Lower lobe of right lung (tissue), 2 donors: ENCODE data around the gene GPC4. TPM values are rescaled to one million over a fixed set of nuclear protein-coding genes. Genes with fewer than 3 reads are reported as not detected.

Source experiments
- ATAC-seq, 2 donors: fragments of 200-7000 bp; cut with Tn5 transposase; one replicate each; pipeline ENCODE4 v1.9.1; 2020 to 2022; ENCODE audit warnings: mild to moderate bottlenecking in 2 of 2, moderate library complexity in 2 of 2
- DNase-seq: peaks from one replicate; pipeline ENCODE4 v3.0.0-alpha.2; 2020
- H3K27ac ChIP-seq: fragments of 200-600 bp; one replicate; pipeline ENCODE4 v1.8.0; 2022
- H3K27me3 ChIP-seq: fragments of 200-600 bp; one replicate; pipeline ENCODE4 v1.8.0; 2022; ENCODE audit warnings: low read depth
- H3K36me3 ChIP-seq: fragments of 200-600 bp; one replicate; pipeline ENCODE4 v1.8.0; 2022; ENCODE audit warnings: mild to moderate bottlenecking
- H3K4me1 ChIP-seq: fragments of 200-600 bp; one replicate; pipeline ENCODE4 v1.8.0; 2022
- H3K4me3 ChIP-seq: fragments of 200-600 bp; one replicate; pipeline ENCODE4 v1.8.0; 2022; ENCODE audit warnings: mild to moderate bottlenecking
- H3K9me3 ChIP-seq: fragments of 200-600 bp; one replicate; pipeline ENCODE4 v1.8.0; 2022
- intact Hi-C: fragments of 100-400 bp; cut with DNase I; formaldehyde crosslinking; loops from one replicate; pipeline ENCODE4 v1.11.0; 2022
- total RNA-seq: library from RNA; stranded (reverse); fragmentation: NEBNext Ultra II Directional; extraction: Animal tissue kit (Norgen Biotek cat#: 25700); gene quantifications from one replicate; pipeline ENCODE4 v1.2.1, GENCODE V29; 2021
- TF ChIP-seq, protein P1 (sequence below): fragments of 200-600 bp; IDR thresholded peaks from one replicate; pipeline ENCODE4 v1.8.0; 2022; ENCODE audit warnings: antibody characterized with exemption, mild to moderate bottlenecking
- donor health status: DM: no; HTN: yes; CAD: no; lungs with severe emphysema.

GPC4 gene
- total RNA-seq, 1 donor from 2014 or later = 41.9 TPM

DNA sequence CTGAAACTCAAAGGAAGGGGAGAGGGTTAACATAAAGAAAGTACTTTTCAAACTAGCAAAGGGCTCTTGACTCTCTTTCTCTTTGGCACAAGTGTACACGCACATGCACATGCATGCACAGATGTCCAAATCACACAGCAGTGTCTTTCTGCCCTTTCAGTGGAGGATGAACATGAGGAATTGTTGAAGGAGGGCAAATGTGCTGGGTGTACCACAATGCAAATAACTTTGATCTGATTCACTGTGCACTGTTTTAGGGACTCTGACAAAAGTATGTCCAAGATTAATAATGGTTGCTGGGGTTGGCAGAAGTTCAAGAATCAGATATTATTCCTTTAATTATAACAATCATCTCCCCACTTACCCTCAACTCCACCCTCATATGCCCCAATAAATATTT is 93.8 kb downstream of the GPC4 start:
- Histone ChIP-seq H3K4me3 (no peak overlapping the region), H3K27me3 (no peaks in the 10 kb centered on the region), H3K27ac (no peak overlapping the region), H3K36me3 (no peaks in the 10 kb centered on the region), H3K4me1 (no peaks in the 10 kb centered on the region), H3K9me3 (no peaks in the 10 kb centered on the region)
- intact Hi-C loops = no loop called here
- TF ChIP-seq, protein P1, sequence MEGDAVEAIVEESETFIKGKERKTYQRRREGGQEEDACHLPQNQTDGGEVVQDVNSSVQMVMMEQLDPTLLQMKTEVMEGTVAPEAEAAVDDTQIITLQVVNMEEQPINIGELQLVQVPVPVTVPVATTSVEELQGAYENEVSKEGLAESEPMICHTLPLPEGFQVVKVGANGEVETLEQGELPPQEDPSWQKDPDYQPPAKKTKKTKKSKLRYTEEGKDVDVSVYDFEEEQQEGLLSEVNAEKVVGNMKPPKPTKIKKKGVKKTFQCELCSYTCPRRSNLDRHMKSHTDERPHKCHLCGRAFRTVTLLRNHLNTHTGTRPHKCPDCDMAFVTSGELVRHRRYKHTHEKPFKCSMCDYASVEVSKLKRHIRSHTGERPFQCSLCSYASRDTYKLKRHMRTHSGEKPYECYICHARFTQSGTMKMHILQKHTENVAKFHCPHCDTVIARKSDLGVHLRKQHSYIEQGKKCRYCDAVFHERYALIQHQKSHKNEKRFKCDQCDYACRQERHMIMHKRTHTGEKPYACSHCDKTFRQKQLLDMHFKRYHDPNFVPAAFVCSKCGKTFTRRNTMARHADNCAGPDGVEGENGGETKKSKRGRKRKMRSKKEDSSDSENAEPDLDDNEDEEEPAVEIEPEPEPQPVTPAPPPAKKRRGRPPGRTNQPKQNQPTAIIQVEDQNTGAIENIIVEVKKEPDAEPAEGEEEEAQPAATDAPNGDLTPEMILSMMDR = no peak
- no peak for DNase-seq
- ATAC-seq = no peak

DNA sequence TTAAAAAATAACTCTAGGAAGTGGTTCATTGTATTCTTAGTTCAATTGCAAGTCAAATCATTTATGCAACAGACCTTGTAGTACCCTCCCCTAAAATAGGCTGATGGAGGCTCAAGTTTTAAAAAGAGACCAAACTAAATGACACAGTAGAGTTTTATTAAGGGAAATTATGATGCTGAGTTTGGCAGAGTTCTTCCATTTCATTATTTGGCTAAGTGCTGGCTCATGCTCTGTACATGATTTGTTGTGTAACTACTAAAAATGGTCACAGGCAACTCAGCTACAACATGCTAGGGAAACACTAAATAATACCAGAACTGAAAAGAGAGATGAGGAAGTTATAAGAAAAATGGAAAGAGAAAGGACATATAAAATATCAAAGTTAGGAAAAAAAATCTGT is 101.0 kb downstream of the GPC4 start:
- intact Hi-C loops = no loop called here
- no peak overlapping the region for H3K27ac ChIP-seq
- ATAC-seq = no peak
- no peaks in the 10 kb centered on the region for H3K36me3 ChIP-seq
- no peaks in the 10 kb centered on the region for H3K4me1 ChIP-seq
- no peak for DNase-seq
- TF ChIP-seq, protein P1 = no peak
- no peaks in the 10 kb centered on the region for H3K27me3 ChIP-seq
- H3K4me3 ChIP-seq = no peak overlapping the region
- H3K9me3 ChIP-seq = no peaks in the 10 kb centered on the region

DNA sequence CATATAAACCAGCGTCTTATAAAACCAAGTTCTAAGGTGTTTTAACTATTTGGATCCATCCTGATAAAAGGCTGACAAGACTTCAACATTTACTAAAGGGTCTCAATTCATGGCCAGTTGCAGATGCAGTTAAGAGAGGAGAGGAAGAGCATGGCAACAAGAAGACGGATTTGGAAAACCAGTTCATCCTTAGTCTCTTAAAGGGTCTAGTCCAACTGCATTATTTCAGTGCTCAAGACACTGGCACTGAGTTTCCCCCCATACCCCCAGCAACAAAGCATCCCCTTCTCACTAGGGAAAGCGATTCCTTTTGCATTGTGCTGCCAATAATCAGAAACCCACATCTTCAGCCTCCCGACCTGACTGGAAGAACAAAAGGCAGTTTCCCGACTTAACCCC is 106.8 kb downstream of the GPC4 start:
- H3K36me3 ChIP-seq = no peaks in the 10 kb centered on the region
- no peaks in the 10 kb centered on the region for H3K9me3 ChIP-seq
- H3K4me1 ChIP-seq = no peaks in the 10 kb centered on the region
- TF ChIP-seq, protein P1 = no peak
- no peak for DNase-seq
- intact Hi-C loops = no loop called here
- H3K4me3 ChIP-seq = no peak overlapping the region
- H3K27me3 ChIP-seq = no peaks in the 10 kb centered on the region
- no peak for ATAC-seq
- H3K27ac ChIP-seq = no peak overlapping the region

DNA sequence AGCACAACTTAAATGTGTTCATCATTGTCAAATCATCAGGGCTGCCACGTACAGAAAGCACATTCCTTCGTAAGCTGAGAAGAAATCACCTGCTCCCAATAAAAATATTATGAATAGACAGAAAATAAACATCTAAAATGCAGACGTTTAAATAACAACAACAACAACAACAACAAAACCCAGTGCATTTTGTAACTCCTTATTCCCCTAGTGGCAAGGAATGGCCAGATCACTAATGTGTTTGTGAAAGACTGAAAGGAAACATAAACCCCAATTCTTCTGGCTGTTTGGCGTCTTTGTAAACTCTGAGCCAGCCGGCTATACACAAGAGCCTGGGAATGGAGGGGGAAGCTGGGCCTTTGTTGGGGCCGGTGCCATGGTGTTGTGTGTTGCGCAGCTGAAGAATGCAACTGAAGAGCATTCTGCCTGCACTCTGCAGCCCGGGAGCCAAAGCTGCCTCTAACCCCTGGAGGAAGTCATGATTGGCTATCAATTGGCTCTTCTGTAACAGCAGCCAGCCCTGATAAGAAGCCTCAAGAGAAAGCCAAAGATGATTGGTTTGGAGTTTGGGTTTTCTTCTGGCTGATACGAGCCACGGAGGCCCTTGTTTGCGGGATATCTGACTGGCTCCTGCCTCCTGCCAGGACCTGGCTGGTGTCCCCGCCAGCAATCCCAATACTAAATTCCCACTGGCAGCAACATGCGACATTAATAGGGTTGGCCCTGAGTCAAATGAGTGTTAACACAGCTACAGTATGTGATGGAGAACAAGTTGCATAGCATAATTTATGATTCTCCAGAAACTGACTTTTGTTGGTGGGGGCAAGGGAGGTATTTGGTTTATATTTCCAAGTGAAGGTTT is 107.4 kb downstream of the GPC4 start:
- Histone ChIP-seq H3K9me3 (no peaks in the 10 kb centered on the region), H3K4me3 (no peak overlapping the region), H3K27me3 (no peaks in the 10 kb centered on the region), H3K27ac (no peak overlapping the region), H3K36me3 (peaks cover 4% of the 10 kb centered on the region), H3K4me1 (no peaks in the 10 kb centered on the region)
- intact Hi-C loops = no loop called here
- peak; percentile 57 to 65 for ATAC-seq
- DNase-seq = peak; percentile 46
- TF ChIP-seq, protein P1 = no peak

DNA sequence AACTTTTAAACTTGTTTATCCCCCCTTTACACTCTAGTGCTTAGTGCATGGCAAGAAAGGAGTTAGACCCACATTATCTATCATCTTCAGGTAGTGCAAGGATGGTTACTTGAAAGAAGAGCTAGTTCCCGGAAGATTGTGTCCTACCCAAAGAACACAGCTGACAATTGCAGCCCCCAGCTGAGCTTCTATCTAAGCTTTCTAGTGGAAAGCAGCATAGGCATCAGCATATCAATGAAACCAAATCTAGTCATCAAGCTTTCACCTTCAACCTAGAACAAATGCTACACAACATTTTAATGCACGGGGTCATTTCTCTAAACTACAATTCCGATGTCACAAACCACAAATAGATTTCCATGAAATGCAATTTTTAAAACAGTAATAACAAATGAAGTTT is 108.2 kb downstream of the GPC4 start:
- Histone ChIP-seq H3K9me3 (no peaks in the 10 kb centered on the region), H3K4me3 (no peak overlapping the region), H3K27ac (no peak overlapping the region), H3K4me1 (no peaks in the 10 kb centered on the region), H3K27me3 (no peaks in the 10 kb centered on the region), H3K36me3 (peaks cover 10% of the 10 kb centered on the region)
- TF ChIP-seq, protein P1 = no peak
- DNase-seq (no peak), ATAC-seq (no peak)
- intact Hi-C loops = no loop called here
